OCI-LY3 (cell line): Measurements from ENCODE around the gene DNAH14.

Experiments
- H2AFZ ChIP-seq: fragments of 200-600, 300-600 bp; shearing (Covaris generic); 2 replicates; pipeline ENCODE4 v1.6.0; 2014; ENCODE audit warnings: antibody characterized with exemption, low read depth, low read length
- H3K27ac ChIP-seq: fragments of 200-600, 300-600 bp; sonication (generic); 2 replicates; pipeline ENCODE4 v1.5.1; 2014; ENCODE audit warnings: mild to moderate bottlenecking, low read length, moderate library complexity, mixed read lengths
- H3K27me3 ChIP-seq: fragments of 200-600, 300-600 bp; sonication (generic); 2 replicates; pipeline ENCODE4 v1.6.1; 2014; ENCODE audit warnings: low read depth, low read length, mixed read lengths
- H3K36me3 ChIP-seq: fragments of 200-600, 300-600 bp; sonication (generic); replicated peaks from 2 replicates; pipeline ENCODE3; 2014; ENCODE audit warnings: low read depth, low read length, mixed read lengths
- H3K4me1 ChIP-seq: fragments of 300-600, 200-600 bp; sonication (generic); 2 replicates; pipeline ENCODE4 v1.6.1; 2014; ENCODE audit warnings: low read length, mixed read lengths
- H3K4me2 ChIP-seq: fragments of 200-600, 300-600 bp; sonication (generic); 2 replicates; pipeline ENCODE4 v1.6.1; 2014; ENCODE audit warnings: low read length, mixed read lengths
- H3K4me3 ChIP-seq: fragments of 300-600, 200-600 bp; sonication (generic); 2 replicates; pipeline ENCODE4 v1.5.1; 2014; ENCODE audit warnings: antibody characterized with exemption, mild to moderate bottlenecking, low read length, moderate library complexity
- H3K79me2 ChIP-seq: fragments of 300-600, 200-600 bp; shearing (Covaris generic); 2 replicates; pipeline ENCODE4 v1.6.1; 2014; ENCODE audit warnings: mild to moderate bottlenecking, low read length, mixed read lengths
- H3K9ac ChIP-seq: fragments of 300-600, 200-600 bp; shearing (Covaris generic); 2 replicates; pipeline ENCODE4 v1.6.0; 2014; ENCODE audit warnings: mild to moderate bottlenecking, low read length, moderate library complexity
- H3K9me3 ChIP-seq: fragments of 200-600, 300-600 bp; shearing (Covaris generic); 2 replicates; pipeline ENCODE4 v1.6.1; 2014; ENCODE audit warnings: low read length, mixed read lengths; ENCODE audit not compliant: insufficient read depth
- H4K20me1 ChIP-seq: fragments of 200-600, 300-600 bp; sonication (generic); 2 replicates; pipeline ENCODE4 v1.6.1; 2016; ENCODE audit warnings: low read length, mixed read lengths; ENCODE audit not compliant: insufficient read depth
- CTCF ChIP-seq: fragments of 200-600, 300-600 bp; sonication (generic); IDR thresholded peaks from 2 replicates; pipeline ENCODE4 v1.5.1; 2014; ENCODE audit warnings: antibody characterized with exemption, low read length, low read depth
- EZH2phosphoT487 ChIP-seq: fragments of 200-600 bp; shearing (Covaris generic); IDR thresholded peaks from 2 replicates; pipeline ENCODE4 v1.6.1; 2018; ENCODE audit warnings: antibody characterized with exemption, mixed run types, low read depth

Gene DNAH14

GRCh38 chr1:225347123-225347683 is 417.7 kb downstream of the DNAH14 start:
- no peak for TF ChIP-seq CTCF
- no peak for TF ChIP-seq EZH2phosphoT487
- Histone ChIP-seq H3K4me3 (no peak overlapping the region), H4K20me1 (no peaks in the 10 kb centered on the region), H3K9ac (no peak overlapping the region), H3K36me3 (no peaks in the 10 kb centered on the region), H3K27me3 (no peaks in the 10 kb centered on the region), H3K4me1 (no peaks in the 10 kb centered on the region), H3K4me2 (no peak overlapping the region), H3K27ac (no peak overlapping the region), H3K9me3 (no peaks in the 10 kb centered on the region), H3K79me2 (no peaks in the 10 kb centered on the region), H2AFZ (no peak overlapping the region)

- TF ChIP-seq EZH2phosphoT487 (no peak), CTCF (no peak)
- H3K9ac ChIP-seq, result no peak overlapping the region
- no peaks in the 10 kb centered on the region for H3K9me3 ChIP-seq
- no peaks in the 10 kb centered on the region for H3K27me3 ChIP-seq
- no peak overlapping the region for H3K4me3 ChIP-seq
- no peaks in the 10 kb centered on the region for H4K20me1 ChIP-seq
- H2AFZ ChIP-seq, result no peak overlapping the region
- no peaks in the 10 kb centered on the region for H3K4me1 ChIP-seq
- H3K36me3 ChIP-seq, result no peaks in the 10 kb centered on the region
- no peak overlapping the region for H3K4me2 ChIP-seq
- H3K79me2 ChIP-seq, result no peaks in the 10 kb centered on the region
- no peak overlapping the region for H3K27ac ChIP-seq
Observed at GRCh38 chr1:225348400-225348799, 418.9 kb downstream of the DNAH14 start.

- no peak overlapping the region for H3K4me2 ChIP-seq
- H3K27ac ChIP-seq, result no peak overlapping the region
- H2AFZ ChIP-seq, result no peak overlapping the region
- no peaks in the 10 kb centered on the region for H3K79me2 ChIP-seq
- no peaks in the 10 kb centered on the region for H4K20me1 ChIP-seq
- H3K36me3 ChIP-seq, result no peaks in the 10 kb centered on the region
- H3K9me3 ChIP-seq, result no peaks in the 10 kb centered on the region
- H3K9ac ChIP-seq, result no peak overlapping the region
- H3K4me3 ChIP-seq, result no peak overlapping the region
- H3K4me1 ChIP-seq, result no peaks in the 10 kb centered on the region
- no peaks in the 10 kb centered on the region for H3K27me3 ChIP-seq
- TF ChIP-seq CTCF, result no peak
- TF ChIP-seq EZH2phosphoT487, result no peak
Observed at GRCh38 chr1:225349826-225350225, 420.4 kb downstream of the DNAH14 start.

- Histone ChIP-seq H2AFZ (no peak overlapping the region), H3K9me3 (no peaks in the 10 kb centered on the region)
Observed at GRCh38 chr1:225350872-225351271, 421.4 kb downstream of the DNAH14 start.

More at GRCh38 chr1:225350872-225351271, 421.4 kb downstream of the DNAH14 start:
- H3K4me1 ChIP-seq, result no peaks in the 10 kb centered on the region
- no peak overlapping the region for H3K9ac ChIP-seq
- H3K4me2 ChIP-seq, result no peak overlapping the region
- TF ChIP-seq CTCF (no peak), EZH2phosphoT487 (no peak)
- no peaks in the 10 kb centered on the region for H4K20me1 ChIP-seq
- H3K79me2 ChIP-seq, result no peaks in the 10 kb centered on the region
- no peaks in the 10 kb centered on the region for H3K36me3 ChIP-seq
- no peak overlapping the region for H3K4me3 ChIP-seq
- H3K27me3 ChIP-seq, result no peaks in the 10 kb centered on the region
- no peak overlapping the region for H3K27ac ChIP-seq
